ENCODE data around the gene TROAP. TPM values are rescaled to one million over a fixed set of nuclear protein-coding genes. Genes with fewer than 3 reads are reported as not detected.

The TROAP gene
- total and polyA plus RNA-seq, 2 donors from 2014 or later = 1.0 to 1.5 TPM

DNA sequence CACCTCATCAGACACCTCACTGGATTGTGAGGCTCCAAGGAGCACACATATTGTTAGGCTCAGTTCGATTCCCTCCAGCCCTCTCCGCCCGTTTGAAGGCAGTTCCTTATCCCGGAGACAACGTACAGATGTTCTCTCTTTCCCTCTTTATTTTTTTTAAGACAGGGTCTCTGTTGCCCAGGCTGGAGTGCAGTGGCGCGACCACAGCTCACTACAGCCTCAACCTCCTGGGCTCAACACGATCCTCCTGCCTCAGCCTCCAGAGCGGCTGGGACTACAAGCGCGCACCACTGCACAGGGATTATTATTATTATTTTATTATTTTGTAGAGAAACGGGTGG, 718 bp upstream of the TROAP start:
- Histone ChIP-seq H3K9ac (ENCODE audit: low read length in 3 of 3) (peak overlapping the region; percentile 16 to 77 (median 71)), H3K4me3 (ENCODE audit: low read length in 3 of 3) (peak overlapping the region; percentile 74 to 81 (median 76)), H3K36me3 (ENCODE audit: control insufficient read depth in 2 of 3, insufficient read depth in 3 of 3, low read length in 3 of 3) (no peaks in the 10 kb centered on the region), H3K27ac (ENCODE audit: low read depth in 2 of 2, low read length in 2 of 2) (no peak overlapping the region), H3K27me3 (ENCODE audit: control insufficient read depth, insufficient read depth, low read length) (no peaks in the 10 kb centered on the region), H3K9me3 (ENCODE audit: control insufficient read depth in 2 of 3, insufficient read depth in 1 of 3, low read length in 3 of 3) (no peaks in the 10 kb centered on the region), H3K4me1 (ENCODE audit: control insufficient read depth in 2 of 3, insufficient read depth in 2 of 3, low read depth in 1 of 3, low read length in 3 of 3) (peaks cover 0 to 9% (median 0%) of the 10 kb centered on the region in 3 donors)
- peak in 1 of 5 donors; percentile 48 for DNase-seq
- no peak for FAIRE-seq
- intact Hi-C loops (cut with DNase I) = no loop called here
- TF ChIP-seq CTCF (IDR thresholded peaks at IDR 0.05; ENCODE audit: borderline replicate concordance, extremely low read depth, insufficient read depth) = no peak

DNA sequence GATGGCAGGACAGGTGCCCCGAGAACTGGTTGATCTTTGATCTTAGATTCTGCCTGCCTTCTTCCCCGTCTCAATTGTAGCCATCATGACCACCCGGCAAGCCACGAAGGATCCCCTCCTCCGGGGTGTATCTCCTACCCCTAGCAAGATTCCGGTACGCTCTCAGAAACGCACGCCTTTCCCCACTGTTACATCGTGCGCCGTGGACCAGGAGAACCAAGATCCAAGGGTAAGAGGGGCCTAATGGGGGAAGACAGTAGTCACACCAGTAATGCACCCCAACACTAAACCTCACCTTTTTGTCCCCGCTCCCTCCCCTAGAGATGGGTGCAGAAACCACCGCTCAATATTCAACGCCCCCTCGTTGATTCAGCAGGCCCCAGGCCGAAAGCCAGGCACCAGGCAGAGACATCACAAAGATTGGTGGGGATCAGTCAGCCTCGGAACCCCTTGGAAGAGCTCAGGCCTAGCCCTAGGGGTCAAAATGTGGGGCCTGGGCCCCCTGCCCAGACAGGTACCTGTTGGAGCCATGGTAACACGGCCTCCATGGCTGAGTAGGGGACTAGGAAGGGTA, 556 bp downstream of the TROAP start:
- Histone ChIP-seq H3K36me3 (ENCODE audit: control insufficient read depth in 2 of 3, insufficient read depth in 3 of 3, low read length in 3 of 3) (no peaks in the 10 kb centered on the region), H3K4me1 (ENCODE audit: control insufficient read depth in 2 of 3, insufficient read depth in 2 of 3, low read depth in 1 of 3, low read length in 3 of 3) (peaks cover 0 to 9% (median 0%) of the 10 kb centered on the region in 3 donors), H3K9me3 (ENCODE audit: control insufficient read depth in 2 of 3, insufficient read depth in 1 of 3, low read length in 3 of 3) (no peaks in the 10 kb centered on the region), H3K27me3 (ENCODE audit: control insufficient read depth, insufficient read depth, low read length) (no peaks in the 10 kb centered on the region), H3K27ac (ENCODE audit: low read depth in 2 of 2, low read length in 2 of 2) (no peak overlapping the region), H3K9ac (ENCODE audit: low read length in 3 of 3) (peak overlapping the region in 2 of 3 donors; percentile 33 to 59), H3K4me3 (ENCODE audit: low read length in 3 of 3) (peak overlapping the region; percentile 62 to 79 (median 64))
- DNase-seq (no peak), FAIRE-seq (no peak)
- intact Hi-C loops (cut with DNase I) = no loop called here
- no peak for TF ChIP-seq CTCF (IDR thresholded peaks at IDR 0.05; ENCODE audit: borderline replicate concordance, extremely low read depth, insufficient read depth)

DNA sequence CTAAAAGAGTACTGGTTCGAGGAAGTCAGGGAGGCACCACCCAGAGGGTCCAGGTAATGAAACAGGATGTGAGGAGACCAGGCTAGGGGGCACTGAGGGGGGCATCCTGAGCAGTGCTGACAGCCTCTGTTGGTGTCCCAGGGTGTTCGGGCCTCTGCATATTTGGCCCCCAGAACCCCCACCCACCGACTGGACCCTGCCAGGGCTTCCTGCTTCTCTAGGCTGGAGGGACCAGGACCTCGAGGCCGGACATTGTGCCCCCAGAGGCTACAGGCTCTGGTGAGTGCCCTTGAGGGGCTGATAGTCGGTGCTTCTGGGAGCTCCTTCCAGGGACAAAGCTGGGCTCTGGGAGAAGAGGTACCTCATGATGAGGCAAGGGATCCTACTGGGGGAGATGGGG, 2.6 kb downstream of the TROAP start:
- Histone ChIP-seq H3K27me3 (ENCODE audit: control insufficient read depth, insufficient read depth, low read length) (no peaks in the 10 kb centered on the region), H3K27ac (ENCODE audit: low read depth in 2 of 2, low read length in 2 of 2) (no peak overlapping the region), H3K4me1 (ENCODE audit: control insufficient read depth in 2 of 3, insufficient read depth in 2 of 3, low read depth in 1 of 3, low read length in 3 of 3) (peaks cover 0 to 9% (median 0%) of the 10 kb centered on the region in 3 donors), H3K36me3 (ENCODE audit: control insufficient read depth in 2 of 3, insufficient read depth in 3 of 3, low read length in 3 of 3) (no peaks in the 10 kb centered on the region), H3K9me3 (ENCODE audit: control insufficient read depth in 2 of 3, insufficient read depth in 1 of 3, low read length in 3 of 3) (no peaks in the 10 kb centered on the region), H3K4me3 (ENCODE audit: low read length in 3 of 3) (no peak overlapping the region), H3K9ac (ENCODE audit: low read length in 3 of 3) (no peak overlapping the region)
- TF ChIP-seq CTCF (IDR thresholded peaks at IDR 0.05; ENCODE audit: borderline replicate concordance, extremely low read depth, insufficient read depth) = no peak
- intact Hi-C loops (cut with DNase I) = no loop called here
- FAIRE-seq = no peak
- DNase-seq = no peak

- Histone ChIP-seq H3K9me3 (ENCODE audit: control insufficient read depth in 2 of 3, insufficient read depth in 1 of 3, low read length in 3 of 3) (no peaks in the 10 kb centered on the region), H3K36me3 (ENCODE audit: control insufficient read depth in 2 of 3, insufficient read depth in 3 of 3, low read length in 3 of 3) (no peaks in the 10 kb centered on the region), H3K27ac (ENCODE audit: low read depth in 2 of 2, low read length in 2 of 2) (no peak overlapping the region), H3K9ac (ENCODE audit: low read length in 3 of 3) (no peak overlapping the region), H3K27me3 (ENCODE audit: control insufficient read depth, insufficient read depth, low read length) (no peaks in the 10 kb centered on the region), H3K4me1 (ENCODE audit: control insufficient read depth in 2 of 3, insufficient read depth in 2 of 3, low read depth in 1 of 3, low read length in 3 of 3) (peaks cover 0 to 9% (median 0%) of the 10 kb centered on the region in 3 donors), H3K4me3 (ENCODE audit: low read length in 3 of 3) (no peak overlapping the region)
- TF ChIP-seq CTCF (IDR thresholded peaks at IDR 0.05; ENCODE audit: borderline replicate concordance, extremely low read depth, insufficient read depth) = no peak
- FAIRE-seq (no peak), DNase-seq (no peak)
- intact Hi-C loops (cut with DNase I) = no loop called here
These were observed 4.3 kb downstream of the TROAP start for GRCh38 chr12:49327368-49327767.

Data from kidney (tissue), 14 donors.